Left ventricle myocardium inferior (tissue), 1 donor: Measurements from ENCODE around the gene TFPT. TPM values are rescaled to one million over a fixed set of nuclear protein-coding genes. Genes with fewer than 3 reads are reported as not detected.

Source experiments
- DNase-seq: peaks from one replicate; pipeline ENCODE4 v3.0.0-alpha.2; 2020
- H3K27ac ChIP-seq: fragments of 200-600 bp; replicated peaks from 2 replicates; pipeline ENCODE4 v1.8.0; 2021
- H3K27me3 ChIP-seq: fragments of 200-600 bp; 2 replicates; pipeline ENCODE4 v1.8.0; 2021; ENCODE audit warnings: low read depth
- H3K36me3 ChIP-seq: fragments of 200-600 bp; 2 replicates; pipeline ENCODE4 v1.8.0; 2021
- H3K4me1 ChIP-seq: fragments of 200-600 bp; 2 replicates; pipeline ENCODE4 v1.8.0; 2021
- H3K4me3 ChIP-seq: fragments of 200-600 bp; 2 replicates; pipeline ENCODE4 v1.8.0; 2021; ENCODE audit warnings: mild to moderate bottlenecking, moderate library complexity
- H3K9me3 ChIP-seq: fragments of 200-600 bp; replicated peaks from 2 replicates; pipeline ENCODE4 v1.8.0; 2021
- CTCF ChIP-seq: fragments of 200-600 bp; IDR thresholded peaks from 2 replicates; pipeline ENCODE4 v1.8.0; 2021; ENCODE audit warnings: antibody characterized with exemption, mild to moderate bottlenecking, borderline replicate concordance
- intact Hi-C: fragments of 100-400 bp; cut with micrococcal nuclease; formaldehyde crosslinking; loops from one replicate; pipeline ENCODE4 v1.11.0; 2022
- total RNA-seq: library from RNA; stranded (reverse); fragmentation: NEBNext Ultra II Directional; extraction: Animal tissue kit (Norgen Biotek cat#: 25700); gene quantifications from one replicate; pipeline ENCODE4 v1.2.1, GENCODE V29; 2021
- donor health status: DM: no; HTN: yes; CAD: no; lungs with severe emphysema.

The TFPT gene
- total RNA-seq, 1 donor from 2014 or later: 14.5 TPM

DNA sequence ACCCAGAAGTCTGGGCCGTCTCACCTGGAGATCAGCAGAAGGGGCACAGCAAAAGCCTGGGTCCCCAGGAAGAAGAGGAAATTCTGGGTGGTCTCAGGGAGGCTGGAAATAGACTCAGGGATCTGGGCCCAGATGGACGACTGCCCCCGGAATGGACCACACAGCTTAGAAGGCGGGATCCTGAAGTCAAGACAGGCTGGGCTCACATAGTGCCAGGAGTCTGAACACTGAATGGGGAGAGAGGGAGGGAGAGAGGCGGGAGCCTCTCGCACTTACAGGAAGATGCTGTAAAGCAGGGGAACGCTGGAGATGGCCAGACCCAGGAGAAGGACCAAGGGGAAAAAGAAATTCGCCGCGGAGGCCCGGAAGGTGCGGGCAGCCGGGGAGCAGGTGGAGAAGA is 45.4 kb upstream of the TFPT start:
- H3K9me3 ChIP-seq: no peaks in the 10 kb centered on the region
- no peak for TF ChIP-seq CTCF
- H3K27ac ChIP-seq: peak overlapping the region; percentile 91
- peaks cover 24% of the 10 kb centered on the region for H3K36me3 ChIP-seq
- H3K4me3 ChIP-seq: peak overlapping the region; percentile 79
- intact Hi-C loops: no loop called here
- peaks cover 42% of the 10 kb centered on the region for H3K4me1 ChIP-seq
- peaks cover 18% of the 10 kb centered on the region for H3K27me3 ChIP-seq
- no peak for DNase-seq

- intact Hi-C loops: no loop called here
- Histone ChIP-seq H3K4me1 (peaks cover 42% of the 10 kb centered on the region), H3K4me3 (peak overlapping the region; percentile 79), H3K27me3 (peaks cover 13% of the 10 kb centered on the region), H3K36me3 (peaks cover 29% of the 10 kb centered on the region), H3K9me3 (no peaks in the 10 kb centered on the region), H3K27ac (peak overlapping the region; percentile 91)
- no peak for DNase-seq
- TF ChIP-seq CTCF: no peak
Measured at GRCh38 chr19:54160182-54160811, 44.8 kb upstream of the TFPT start.

DNA sequence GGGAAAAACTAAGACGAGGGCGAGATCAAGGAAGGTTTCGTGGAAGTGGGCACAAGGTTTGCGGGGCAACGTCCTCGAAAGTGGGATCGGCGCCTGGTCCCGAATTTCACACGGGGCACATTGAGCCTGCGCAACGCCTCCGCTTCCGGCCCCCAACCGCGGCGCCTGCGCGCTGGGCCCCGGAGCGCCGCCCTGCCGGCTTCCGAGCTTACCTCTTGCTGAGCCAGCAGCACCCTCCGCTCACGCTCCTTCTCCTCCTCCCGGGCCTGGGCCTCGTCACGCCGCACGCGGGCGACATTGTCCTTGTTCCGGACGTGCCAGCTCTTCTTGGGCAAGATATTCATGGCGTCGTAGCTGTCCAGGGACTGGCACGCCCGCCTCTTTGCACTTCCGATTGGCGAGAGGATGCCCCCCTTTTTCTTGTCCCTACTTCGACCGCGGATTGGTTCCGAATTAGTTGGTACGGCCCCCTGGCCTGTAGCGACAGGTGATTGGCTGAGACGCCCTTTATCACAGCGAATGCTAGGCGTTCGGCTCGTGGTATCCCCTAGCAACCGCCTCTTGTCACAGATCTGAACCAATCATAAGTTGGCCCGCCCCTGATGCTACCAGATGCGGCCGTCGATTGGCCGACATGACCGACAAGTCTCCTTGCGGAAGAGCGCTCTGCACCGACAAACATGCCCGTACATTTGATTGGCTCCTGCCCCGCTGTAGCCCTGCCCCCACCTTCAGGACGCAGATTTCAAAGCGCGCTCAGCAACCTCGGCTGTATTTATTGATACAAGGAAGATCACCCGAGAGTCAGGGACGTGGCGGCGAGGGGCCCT is 44.1 kb upstream of the TFPT start, which contains the start of gene LENG1:
Gene LENG1 (minus strand): TSS at position 370 of the 830 bp plus-strand sequence. CDS start 26 bp downstream, at position 344.
- Histone ChIP-seq H3K27ac (peak within 1 kb of the TSS; percentile 99), H3K4me3 (peak within 1 kb of the TSS; percentile 79), H3K36me3 (peaks cover 37% of the 10 kb centered on the region), H3K4me1 (peaks cover 42% of the 10 kb centered on the region), H3K27me3 (peaks cover 6% of the 10 kb centered on the region), H3K9me3 (no peaks in the 10 kb centered on the region)
- TF ChIP-seq CTCF: peak; percentile 47
- DNase-seq: peak; percentile 99
- intact Hi-C loops: no loop called here

- intact Hi-C loops: no loop called here
- Histone ChIP-seq H3K9me3 (no peaks in the 10 kb centered on the region), H3K27me3 (no peaks in the 10 kb centered on the region), H3K4me3 (peak overlapping the region; percentile 79), H3K27ac (peak overlapping the region; percentile 99), H3K36me3 (peaks cover 44% of the 10 kb centered on the region), H3K4me1 (peaks cover 42% of the 10 kb centered on the region)
- DNase-seq: no peak
- no peak for TF ChIP-seq CTCF
Measured at GRCh38 chr19:54158812-54159351, 43.4 kb upstream of the TFPT start.

GRCh38 chr19:54156953-54157352 is 41.5 kb upstream of the TFPT start:
- intact Hi-C loops: no loop called here

More at GRCh38 chr19:54156953-54157352, 41.5 kb upstream of the TFPT start:
- Histone ChIP-seq H3K4me1 (peaks cover 41% of the 10 kb centered on the region), H3K4me3 (no peak overlapping the region), H3K36me3 (peaks cover 63% of the 10 kb centered on the region), H3K27me3 (no peaks in the 10 kb centered on the region), H3K27ac (no peak overlapping the region), H3K9me3 (no peaks in the 10 kb centered on the region)
- no peak for TF ChIP-seq CTCF
- DNase-seq: no peak
